HCT116 (cell line): ENCODE data around the gene CDH10.

Source experiments
- POLR2A ChIP-seq: IDR thresholded peaks from 2 replicates; pipeline ENCODE4 v1.7.0; 2011; ENCODE audit warnings: borderline replicate concordance; ENCODE audit not compliant: insufficient read depth, insufficient read length; ENCODE audit errors: extremely low read depth
- POLR2AphosphoS5 ChIP-seq: IDR thresholded peaks from 2 replicates; pipeline ENCODE4 v1.6.1; 2011; ENCODE audit warnings: mild to moderate bottlenecking, low read depth, low read length, moderate library complexity
- TF ChIP-seq, protein P1 (sequence below), 3 experiments: fragments of 200-600 bp in 1 of 3; sonication (generic) in 1 of 3; IDR thresholded peaks in 2 of 3; conservative IDR thresholded peaks in 1 of 3; 2 replicates each; pipeline ENCODE4 v1.5.1; 2012 to 2017; ENCODE audit warnings: low read depth in 2 of 3, low read length in 2 of 3, antibody characterized with exemption in 1 of 3, borderline replicate concordance in 1 of 3, control low read depth in 1 of 3, mild to moderate bottlenecking in 1 of 3, mixed read lengths in 1 of 3, mixed run types in 1 of 3, moderate library complexity in 1 of 3; ENCODE audit not compliant: insufficient read depth in 1 of 3
- TF ChIP-seq, protein P2 (sequence below): IDR thresholded peaks from 2 replicates; pipeline ENCODE4 v1.6.1; 2011; ENCODE audit warnings: mild to moderate bottlenecking, low read length, moderate library complexity; ENCODE audit not compliant: insufficient replicate concordance; ENCODE audit errors: extremely low read depth

DNA sequence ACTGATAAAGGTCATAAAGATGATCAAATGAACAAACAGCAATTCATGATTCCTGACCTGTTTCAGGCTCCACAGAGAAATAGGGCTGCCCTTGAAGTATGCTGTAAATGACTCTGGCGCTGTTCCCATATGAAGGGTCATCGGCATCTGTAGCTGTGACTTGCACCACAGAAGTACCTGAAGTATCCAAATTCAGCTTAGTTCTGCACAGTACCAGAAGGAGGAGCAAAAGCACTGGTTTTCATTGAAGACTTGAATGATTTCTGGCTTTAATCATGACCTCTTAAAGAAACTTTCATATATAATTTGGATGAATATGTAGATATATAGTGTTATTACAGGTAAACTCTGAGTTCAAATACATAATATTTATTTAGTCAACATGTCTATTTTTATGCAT lies 109.1 kb downstream of the CDH10 start:
- TF ChIP-seq, protein P1, sequence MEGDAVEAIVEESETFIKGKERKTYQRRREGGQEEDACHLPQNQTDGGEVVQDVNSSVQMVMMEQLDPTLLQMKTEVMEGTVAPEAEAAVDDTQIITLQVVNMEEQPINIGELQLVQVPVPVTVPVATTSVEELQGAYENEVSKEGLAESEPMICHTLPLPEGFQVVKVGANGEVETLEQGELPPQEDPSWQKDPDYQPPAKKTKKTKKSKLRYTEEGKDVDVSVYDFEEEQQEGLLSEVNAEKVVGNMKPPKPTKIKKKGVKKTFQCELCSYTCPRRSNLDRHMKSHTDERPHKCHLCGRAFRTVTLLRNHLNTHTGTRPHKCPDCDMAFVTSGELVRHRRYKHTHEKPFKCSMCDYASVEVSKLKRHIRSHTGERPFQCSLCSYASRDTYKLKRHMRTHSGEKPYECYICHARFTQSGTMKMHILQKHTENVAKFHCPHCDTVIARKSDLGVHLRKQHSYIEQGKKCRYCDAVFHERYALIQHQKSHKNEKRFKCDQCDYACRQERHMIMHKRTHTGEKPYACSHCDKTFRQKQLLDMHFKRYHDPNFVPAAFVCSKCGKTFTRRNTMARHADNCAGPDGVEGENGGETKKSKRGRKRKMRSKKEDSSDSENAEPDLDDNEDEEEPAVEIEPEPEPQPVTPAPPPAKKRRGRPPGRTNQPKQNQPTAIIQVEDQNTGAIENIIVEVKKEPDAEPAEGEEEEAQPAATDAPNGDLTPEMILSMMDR (IDR thresholded peaks at IDR 0.05 in 2 of 3, conservative IDR thresholded peaks at IDR 0.05 in 1 of 3; ENCODE audit: borderline replicate concordance in 1 of 3, insufficient read depth in 1 of 3, low read depth in 2 of 3, low read length in 2 of 3): no peak
- no peak for TF ChIP-seq POLR2A
- TF ChIP-seq, protein P2, sequence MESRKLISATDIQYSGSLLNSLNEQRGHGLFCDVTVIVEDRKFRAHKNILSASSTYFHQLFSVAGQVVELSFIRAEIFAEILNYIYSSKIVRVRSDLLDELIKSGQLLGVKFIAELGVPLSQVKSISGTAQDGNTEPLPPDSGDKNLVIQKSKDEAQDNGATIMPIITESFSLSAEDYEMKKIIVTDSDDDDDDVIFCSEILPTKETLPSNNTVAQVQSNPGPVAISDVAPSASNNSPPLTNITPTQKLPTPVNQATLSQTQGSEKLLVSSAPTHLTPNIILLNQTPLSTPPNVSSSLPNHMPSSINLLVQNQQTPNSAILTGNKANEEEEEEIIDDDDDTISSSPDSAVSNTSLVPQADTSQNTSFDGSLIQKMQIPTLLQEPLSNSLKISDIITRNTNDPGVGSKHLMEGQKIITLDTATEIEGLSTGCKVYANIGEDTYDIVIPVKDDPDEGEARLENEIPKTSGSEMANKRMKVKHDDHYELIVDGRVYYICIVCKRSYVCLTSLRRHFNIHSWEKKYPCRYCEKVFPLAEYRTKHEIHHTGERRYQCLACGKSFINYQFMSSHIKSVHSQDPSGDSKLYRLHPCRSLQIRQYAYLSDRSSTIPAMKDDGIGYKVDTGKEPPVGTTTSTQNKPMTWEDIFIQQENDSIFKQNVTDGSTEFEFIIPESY: no peak
- no peak for TF ChIP-seq POLR2AphosphoS5
